GM18867 (cell line): ENCODE data around the gene FCRL4.
"Not testable (repeated sequence)": the region's sequence is repeated elsewhere in the genome, so short reads cannot be mapped to it uniquely, and the experiment has no call there.

Source experiments
- ATAC-seq: cut with Tn5 transposase; IDR thresholded peaks from one replicate; pipeline ENCODE4 v1.9.1; 2021; ENCODE audit warnings: mild to moderate bottlenecking, moderate library complexity; ENCODE audit not compliant: unreplicated experiment

The FCRL4 gene

GRCh38 chr1:157551694-157552693 is 45.9 kb downstream of the FCRL4 start, which contains the start of gene FCRL5:
Gene FCRL5, minus strand, starts transcription at chr1:157552515. Its CDS starts 153 bp downstream, at chr1:157552362.
- peak; percentile 89 for ATAC-seq

- not testable (repeated sequence) for ATAC-seq
These were observed 49.8 kb downstream of the FCRL4 start for GRCh38 chr1:157548081-157548480.

- no peak for ATAC-seq
These were observed 55.2 kb downstream of the FCRL4 start for GRCh38 chr1:157542676-157543075.

- ATAC-seq, result no peak
These were observed 57.0 kb downstream of the FCRL4 start for GRCh38 chr1:157540852-157541251.

DNA sequence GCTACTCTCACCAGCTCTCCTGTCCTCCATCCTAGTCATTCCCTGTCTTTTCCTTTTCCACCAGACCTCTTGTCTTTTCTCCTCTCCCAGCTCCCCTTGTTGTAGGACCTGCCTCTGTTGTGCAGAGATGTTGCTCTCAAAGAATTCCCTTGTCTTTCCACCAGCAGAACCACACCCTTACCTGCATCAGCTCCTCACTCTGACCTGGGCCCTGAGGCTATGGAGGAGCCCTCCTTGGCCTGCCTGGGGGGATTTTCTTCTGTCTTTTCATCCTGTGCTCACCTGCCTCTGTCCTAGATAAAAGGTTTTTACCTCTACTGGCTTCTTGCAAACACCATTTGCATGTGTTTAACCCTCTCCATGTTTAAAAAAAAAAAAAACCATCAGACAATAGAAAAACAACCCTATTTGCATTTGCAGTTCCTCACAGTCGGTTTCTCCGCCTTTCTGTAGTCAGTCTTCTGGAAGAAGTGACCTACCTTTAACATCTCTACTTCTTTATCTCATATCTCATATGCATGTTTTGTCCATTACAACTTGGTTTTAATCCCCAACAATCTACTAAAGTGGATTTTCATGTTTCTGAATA is 57.6 kb downstream of the FCRL4 start:
- ATAC-seq, result peak; percentile 45

DNA sequence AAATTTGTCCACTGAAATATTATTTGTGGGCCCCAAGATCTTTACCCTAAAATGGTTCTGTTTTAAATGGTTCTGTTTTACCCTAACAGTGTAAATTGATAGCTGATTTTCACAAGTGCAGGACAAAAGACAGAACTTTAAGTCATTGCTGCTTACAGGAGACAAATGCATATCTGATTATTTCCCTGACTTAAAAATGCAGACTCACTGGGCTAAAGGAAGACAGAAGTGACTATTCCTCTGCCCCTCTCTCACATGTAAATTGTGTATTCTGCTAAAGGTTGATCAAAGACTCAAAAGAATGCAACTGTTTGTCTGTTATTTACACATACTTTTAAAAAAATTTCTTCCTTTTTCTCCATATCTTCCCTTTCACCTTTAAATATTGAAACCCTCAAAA is 58.3 kb downstream of the FCRL4 start:
- no peak for ATAC-seq

- no peak for ATAC-seq
These were observed 65.3 kb downstream of the FCRL4 start for GRCh38 chr1:157532569-157532968.

DNA sequence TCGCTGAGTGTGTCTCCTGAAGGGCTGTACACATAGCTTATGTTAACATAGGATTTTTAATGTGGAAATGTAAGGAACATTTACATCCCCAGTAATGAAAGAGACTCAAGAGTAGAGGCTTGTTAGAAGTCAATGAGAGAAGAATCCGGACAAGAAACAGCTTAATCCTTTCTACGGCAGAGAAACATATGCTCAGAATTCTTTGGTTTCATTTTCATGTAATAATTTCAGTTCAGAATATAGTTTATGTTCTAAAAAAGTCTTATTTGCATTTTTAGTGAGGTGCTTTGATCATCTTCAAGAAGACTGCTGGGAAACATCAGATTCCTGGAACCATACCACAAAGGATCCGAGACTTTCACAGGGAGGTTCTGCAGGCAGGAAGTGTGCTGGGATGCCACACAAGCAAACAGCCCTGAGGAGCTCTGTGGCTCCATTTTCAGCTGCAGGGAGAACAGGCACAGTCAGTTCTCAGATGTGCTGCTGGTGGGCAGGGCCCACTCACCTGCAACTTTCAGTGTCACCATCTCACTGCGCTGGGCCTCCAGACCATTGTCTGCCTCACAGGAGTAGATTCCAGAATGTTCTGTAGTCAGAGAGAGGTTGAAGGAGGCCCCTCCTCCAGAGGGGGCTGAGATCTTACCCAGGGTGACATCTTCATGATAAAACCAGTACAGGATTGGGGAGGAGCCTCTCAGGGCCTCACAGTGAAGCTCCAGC is 74.0 kb downstream of the FCRL4 start:
- ATAC-seq, result peak; percentile 85
